Suppressor macrophage (primary cell): Measurements from ENCODE around the gene WDR44.
"Not testable (repeated sequence)": the region's sequence is repeated elsewhere in the genome, so short reads cannot be mapped to it uniquely, and the experiment has no call there.

Source experiments
- DNase-seq, 4 experiments: peaks; one replicate each; pipeline ENCODE4 v3.0.0-alpha.2; 2020 to 2022

Gene WDR44

GRCh38 chrX:118484216-118484903 is 138.5 kb downstream of the WDR44 start:
- DNase-seq, result no peak

DNA sequence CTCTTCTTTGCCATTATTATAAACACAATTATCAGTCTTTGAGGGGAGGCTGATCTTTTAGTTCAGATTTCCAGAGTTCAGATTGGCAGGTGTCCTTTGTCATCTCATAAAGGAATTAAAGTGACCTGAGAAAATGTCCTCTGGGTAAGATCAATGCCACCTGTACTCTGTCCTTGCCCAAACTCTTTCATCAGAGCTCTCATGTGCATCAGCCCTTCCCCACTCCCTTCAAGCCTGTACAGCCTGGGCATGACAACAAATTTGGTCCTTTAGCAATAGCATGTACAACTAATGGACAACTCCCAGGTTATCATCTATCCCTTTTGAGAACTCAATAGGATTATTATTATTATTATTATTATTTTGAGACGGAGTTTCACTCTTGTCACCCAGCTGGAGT is 140.8 kb downstream of the WDR44 start:
- not testable (repeated sequence) for DNase-seq

DNA sequence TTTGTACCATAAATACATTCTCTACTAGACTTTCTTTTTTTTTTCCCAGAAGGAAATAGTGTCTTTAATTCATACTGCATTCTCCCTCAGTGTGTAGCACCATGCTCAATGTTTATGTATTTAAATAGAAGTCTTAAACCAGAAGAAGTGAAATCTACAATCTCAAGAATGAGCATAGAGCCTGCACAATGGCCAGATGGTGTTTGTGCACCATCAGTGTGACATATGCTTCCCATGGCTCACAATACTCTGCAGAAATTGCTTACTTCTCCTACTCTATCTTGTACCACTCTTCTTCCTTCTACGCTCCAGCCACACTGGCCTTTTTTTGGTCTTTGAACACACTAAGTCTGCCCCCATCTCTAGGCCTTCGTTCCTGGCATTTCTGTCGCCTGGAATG is 147.1 kb downstream of the WDR44 start:
- DNase-seq, result no peak

GRCh38 chrX:118493653-118494297 is 147.9 kb downstream of the WDR44 start:
- DNase-seq, result no peak

DNA sequence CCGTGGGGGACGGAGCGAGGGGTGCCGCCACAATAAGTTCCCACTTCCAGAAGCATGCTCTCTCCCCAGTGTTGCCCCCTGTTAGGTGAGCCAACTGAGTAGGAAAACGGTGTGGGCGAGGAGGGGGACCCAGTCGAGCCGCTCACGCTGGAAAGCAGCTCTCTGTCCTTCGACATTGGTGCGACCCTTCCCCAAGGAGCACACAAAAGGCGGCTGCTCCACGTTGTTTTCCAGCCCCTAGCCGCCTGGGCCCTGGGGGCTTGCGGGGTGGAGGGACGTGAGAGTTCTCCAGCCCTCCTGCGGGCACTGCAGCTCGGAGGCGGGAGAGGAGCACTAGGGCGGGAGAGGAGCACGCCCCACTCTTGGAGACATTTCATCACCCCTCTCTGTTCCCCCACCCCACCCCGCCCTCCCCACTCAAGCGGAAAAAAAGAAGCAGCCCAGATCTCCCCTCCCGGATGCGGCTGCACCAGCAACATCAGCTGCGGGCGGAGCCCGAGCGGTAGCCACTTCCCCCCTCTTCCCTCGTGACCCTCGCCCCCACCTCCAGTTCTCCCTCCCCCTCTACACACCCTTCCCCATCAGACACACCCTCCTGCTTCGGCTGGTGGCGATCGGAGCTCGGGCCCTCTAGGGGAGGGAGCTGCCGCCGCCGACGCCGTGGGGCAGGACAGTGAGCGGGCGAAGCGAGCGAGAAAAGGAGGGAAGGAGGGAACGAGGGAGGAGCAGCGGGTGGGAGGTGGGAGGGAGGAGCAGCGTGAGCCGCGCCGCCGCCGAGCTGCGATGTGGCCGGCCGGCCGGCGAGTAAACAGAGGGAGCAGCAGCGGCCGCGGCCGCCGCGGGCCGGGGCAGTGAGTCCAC is 149.4 kb downstream of the WDR44 start, which contains the start of gene DOCK11:
TSS of gene DOCK11 (plus strand) at position 755 of the 861 bp plus-strand sequence. CDS start 157 bp downstream, outside the sequence.
- peak; percentile 84 to 91 (median 90) for DNase-seq

DNA sequence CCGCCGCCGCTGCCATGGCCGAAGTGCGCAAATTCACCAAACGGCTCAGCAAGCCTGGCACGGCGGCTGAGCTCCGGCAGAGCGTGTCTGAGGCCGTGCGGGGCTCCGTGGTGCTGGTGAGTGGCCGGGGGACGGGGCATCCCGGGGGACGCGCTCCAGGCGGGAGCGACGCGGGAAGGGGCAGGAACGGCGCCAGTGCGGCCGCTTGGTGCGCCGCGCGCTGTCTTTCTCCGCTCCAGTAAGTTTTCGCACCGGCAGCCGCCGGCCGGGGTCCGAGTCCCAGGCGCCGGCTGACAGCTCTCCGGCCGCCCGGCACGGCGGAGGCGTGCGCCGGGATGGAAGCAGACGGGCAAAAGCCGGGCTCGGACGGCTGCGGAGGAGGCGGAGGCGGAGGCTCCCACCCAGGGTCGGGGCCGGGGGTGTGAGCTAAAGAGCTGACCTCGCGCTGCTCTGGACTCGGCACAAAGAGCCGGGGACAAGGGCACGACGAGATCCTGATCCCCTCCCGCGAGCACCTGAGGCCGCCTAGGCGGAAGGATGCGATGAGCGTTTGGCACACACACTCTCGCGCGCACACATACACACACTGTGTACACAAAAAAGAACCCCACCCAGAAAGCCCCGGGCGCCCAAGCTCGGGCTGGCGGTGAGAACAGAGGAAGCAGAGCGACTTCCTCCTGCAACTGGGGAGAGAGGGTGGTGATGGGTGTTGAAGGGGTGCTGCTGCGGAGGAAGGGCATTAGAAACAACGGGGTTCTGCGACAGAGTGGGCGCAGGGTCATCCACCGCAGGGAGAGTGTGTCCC is 150.3 kb downstream of the WDR44 start:
- DNase-seq, result peak; percentile 53 to 76 (median 70)

GRCh38 chrX:118496763-118497079 is 150.8 kb downstream of the WDR44 start:
- DNase-seq, result peak in 1 of 4 experiments; percentile 31

GRCh38 chrX:118497180-118497818 is 151.4 kb downstream of the WDR44 start:
- peak in 1 of 4 experiments; percentile 13 for DNase-seq

DNA sequence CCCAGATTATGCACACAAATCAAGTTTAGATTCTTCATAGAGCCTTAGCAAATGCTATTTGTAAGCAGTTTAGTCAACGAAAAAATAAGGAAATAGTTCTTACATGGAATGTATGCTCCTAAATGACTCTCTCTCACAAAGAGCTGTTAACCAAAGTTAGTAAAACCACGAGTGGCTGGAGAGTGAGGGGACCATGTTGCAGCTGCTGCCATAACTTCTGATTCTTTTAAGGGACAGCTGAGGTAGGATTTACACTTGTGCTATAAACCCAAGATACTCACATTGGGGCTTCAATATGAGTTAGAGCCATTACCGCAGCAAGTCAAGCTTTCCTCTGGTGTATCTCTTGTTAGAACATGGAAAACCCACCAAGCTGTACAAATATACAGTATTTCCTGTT is 152.4 kb downstream of the WDR44 start:
- peak in 1 of 4 experiments; percentile 40 for DNase-seq

DNA sequence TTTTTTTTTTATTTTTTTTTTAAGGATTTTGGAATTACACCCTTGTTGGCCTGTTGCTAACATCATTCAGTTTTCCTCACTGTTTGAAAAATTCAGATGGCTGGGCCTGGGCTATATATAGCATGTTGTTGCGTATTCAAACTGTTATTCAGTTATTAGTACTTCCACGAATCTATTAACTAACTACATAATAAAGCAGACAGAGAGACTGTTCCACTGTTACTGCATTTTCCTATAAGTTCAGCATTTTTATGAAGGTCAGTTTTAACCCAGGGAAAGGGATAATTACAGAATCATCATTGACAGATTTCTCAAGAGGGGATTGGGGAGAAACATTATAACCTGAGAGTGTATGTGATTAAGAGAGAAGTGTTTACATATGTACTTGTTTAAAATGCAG is 152.8 kb downstream of the WDR44 start:
- no peak for DNase-seq

- DNase-seq, result no peak
Measured at GRCh38 chrX:118499295-118499694, 153.4 kb downstream of the WDR44 start.
